Uterus (tissue), 2 donors: ENCODE data around the gene PRKN.

Experiments
- POLR2A ChIP-seq, 2 donors: fragments of 450-650 bp; IDR thresholded peaks; one replicate each; pipeline ENCODE4 v1.6.1; 2016; ENCODE audit warnings: antibody characterized with exemption in 2 of 2, mild to moderate bottlenecking in 1 of 2, moderate library complexity in 1 of 2
- TF ChIP-seq, protein P1 (sequence below), 4 experiments: fragments of 200-600 bp in 2 of 4; fragments of 450-650 bp in 2 of 4; sonication (generic) in 2 of 4; IDR thresholded peaks; one replicate each; pipeline ENCODE4 v1.5.1; 2016 to 2019; ENCODE audit warnings: antibody characterized with exemption in 4 of 4, mild to moderate bottlenecking in 2 of 4, moderate library complexity in 1 of 4

DNA sequence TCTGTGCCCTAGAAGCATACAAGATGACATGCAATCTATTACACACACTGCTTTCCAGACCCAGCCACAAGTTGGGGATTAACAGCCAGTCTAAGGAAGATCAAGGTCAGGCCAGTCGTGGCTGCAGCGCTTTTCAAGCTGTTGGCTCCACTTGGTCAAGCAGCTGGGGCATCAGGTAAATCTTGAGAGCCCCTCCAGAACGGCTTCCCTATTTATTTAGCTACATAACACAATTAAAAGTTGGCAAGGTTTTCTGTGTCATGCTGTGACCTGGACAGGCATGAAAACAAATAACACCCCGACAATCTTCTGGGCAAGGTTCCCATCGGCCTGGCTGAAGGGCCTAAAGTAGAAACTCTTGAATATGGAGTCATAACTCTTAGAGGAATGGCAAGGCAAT lies 524.3 kb downstream of the PRKN start:
- TF ChIP-seq, protein P1, sequence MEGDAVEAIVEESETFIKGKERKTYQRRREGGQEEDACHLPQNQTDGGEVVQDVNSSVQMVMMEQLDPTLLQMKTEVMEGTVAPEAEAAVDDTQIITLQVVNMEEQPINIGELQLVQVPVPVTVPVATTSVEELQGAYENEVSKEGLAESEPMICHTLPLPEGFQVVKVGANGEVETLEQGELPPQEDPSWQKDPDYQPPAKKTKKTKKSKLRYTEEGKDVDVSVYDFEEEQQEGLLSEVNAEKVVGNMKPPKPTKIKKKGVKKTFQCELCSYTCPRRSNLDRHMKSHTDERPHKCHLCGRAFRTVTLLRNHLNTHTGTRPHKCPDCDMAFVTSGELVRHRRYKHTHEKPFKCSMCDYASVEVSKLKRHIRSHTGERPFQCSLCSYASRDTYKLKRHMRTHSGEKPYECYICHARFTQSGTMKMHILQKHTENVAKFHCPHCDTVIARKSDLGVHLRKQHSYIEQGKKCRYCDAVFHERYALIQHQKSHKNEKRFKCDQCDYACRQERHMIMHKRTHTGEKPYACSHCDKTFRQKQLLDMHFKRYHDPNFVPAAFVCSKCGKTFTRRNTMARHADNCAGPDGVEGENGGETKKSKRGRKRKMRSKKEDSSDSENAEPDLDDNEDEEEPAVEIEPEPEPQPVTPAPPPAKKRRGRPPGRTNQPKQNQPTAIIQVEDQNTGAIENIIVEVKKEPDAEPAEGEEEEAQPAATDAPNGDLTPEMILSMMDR (IDR thresholded peaks at IDR 0.05): no peak
- no peak for TF ChIP-seq POLR2A (IDR thresholded peaks at IDR 0.05)
